GM18909 (cell line): Measurements from ENCODE around the gene PRUNE2.
"Not testable (repeated sequence)": the region's sequence is repeated elsewhere in the genome, so short reads cannot be mapped to it uniquely, and the experiment has no call there.

ENCODE experiments used
- ATAC-seq: cut with Tn5 transposase; IDR thresholded peaks from one replicate; pipeline ENCODE4 v1.9.1; 2021; ENCODE audit warnings: mild to moderate bottlenecking; ENCODE audit not compliant: unreplicated experiment, poor library complexity

Gene PRUNE2

DNA sequence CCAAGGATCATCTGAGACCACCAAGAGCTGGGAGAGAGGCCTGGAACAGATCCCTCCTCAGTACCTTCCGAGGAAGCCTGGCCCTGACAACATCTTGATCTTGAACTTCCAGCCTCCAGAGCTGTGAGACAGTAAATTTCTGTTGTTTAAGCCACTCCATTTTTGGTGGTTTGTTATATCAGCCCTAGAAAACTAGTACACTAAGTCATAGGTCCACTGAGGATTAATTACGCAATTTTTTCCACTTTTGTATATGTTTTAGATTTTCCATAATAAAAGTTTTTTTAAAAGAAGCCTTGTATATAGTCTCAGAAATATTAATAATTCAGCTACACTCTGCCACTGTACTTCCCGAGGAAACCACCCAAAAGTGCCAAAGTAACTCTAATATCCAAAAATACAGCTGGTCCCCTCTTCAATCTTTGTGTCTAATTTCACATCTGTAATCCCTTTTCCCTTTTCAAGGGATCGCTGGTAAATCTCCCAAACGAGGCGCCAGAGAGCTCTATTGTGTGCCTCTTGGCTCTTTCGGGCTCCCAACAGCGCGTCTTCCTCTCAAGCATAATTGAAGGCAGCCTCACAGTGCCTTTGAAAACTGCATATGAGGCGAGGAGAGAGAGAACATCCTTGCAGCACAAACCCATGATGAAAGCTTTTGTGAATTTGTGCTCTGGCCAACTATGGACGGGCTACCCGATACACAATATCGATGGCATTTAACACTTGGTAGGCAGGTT is 32.7 kb downstream of the PRUNE2 start:
- no peak for ATAC-seq

DNA sequence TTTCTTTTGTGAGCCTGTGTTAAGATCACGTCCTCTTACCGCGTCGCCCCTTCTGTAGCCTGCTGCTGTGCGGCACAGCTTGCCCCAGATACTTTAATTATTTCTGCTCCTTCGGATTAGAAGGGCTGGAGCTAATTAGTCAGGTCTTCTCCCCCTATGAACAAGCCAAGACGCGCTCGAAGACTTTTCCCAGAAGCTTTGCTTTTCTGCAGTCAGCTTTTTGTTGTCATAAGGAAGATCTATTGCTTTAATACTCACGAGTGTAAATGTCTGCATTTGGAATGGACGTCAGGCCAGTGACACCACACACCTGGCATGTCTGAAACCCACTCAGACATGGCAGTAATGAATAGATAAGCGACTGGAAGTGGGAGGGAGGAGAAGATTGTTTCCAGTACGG is 37.0 kb downstream of the PRUNE2 start:
- no peak for ATAC-seq

DNA sequence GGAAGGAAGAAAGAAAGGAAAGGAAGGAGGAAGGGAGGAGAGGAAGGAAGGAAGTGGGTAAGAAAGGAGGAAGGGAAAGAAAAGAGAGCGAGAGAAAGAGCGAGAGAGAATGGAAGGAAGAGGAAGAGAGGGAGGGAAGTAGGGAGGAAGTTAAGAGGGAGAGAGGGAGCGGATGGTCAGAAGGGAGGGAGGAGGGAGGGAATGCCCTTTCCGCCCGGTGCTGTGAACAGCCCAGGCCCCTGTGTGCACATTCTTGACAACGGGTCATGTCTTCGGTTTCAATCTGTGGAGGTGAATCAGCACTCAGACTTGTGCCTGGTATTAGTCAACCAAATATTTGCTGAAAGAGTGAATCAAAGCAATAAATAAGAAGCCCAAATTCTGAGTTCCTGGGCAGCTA is 39.2 kb downstream of the PRUNE2 start:
- no peak for ATAC-seq

DNA sequence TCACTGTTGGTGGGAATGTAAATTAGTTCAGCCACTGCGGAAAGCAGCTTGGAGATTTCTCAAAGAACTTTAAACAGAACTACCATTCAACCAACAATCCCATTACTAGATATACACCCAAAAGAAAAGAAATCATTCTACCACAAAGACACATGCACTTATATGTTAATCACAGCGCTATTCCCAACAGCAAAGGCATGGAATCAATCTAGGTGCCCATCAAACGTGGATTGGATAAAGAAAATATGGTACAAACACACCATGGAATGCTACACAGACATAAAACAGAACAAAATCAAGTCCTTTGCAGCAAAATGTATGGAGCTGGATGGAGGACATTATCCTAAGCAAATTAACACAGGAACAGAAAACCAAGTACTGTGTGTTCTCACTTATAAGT is 42.1 kb downstream of the PRUNE2 start:
- ATAC-seq = no peak

DNA sequence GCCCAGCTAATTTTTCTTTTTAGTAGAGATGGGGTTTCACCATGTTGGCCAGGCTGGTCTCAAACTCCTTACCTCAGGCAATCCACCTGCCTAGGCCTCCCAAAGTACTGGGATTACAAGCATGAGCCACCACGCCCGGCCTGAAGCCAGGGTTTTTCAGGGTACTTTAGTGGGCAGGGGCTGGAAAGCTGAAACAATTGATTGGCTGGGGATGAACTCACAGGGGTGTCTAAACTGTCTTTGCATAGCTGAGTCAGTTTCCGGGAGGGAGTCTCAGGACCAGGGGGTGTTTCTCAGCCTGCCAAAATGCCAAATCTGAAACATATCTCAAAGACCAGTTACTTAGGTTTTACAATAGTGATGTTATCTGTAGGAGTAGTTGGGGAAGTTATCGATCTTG is 46.1 kb downstream of the PRUNE2 start:
- ATAC-seq = no peak

DNA sequence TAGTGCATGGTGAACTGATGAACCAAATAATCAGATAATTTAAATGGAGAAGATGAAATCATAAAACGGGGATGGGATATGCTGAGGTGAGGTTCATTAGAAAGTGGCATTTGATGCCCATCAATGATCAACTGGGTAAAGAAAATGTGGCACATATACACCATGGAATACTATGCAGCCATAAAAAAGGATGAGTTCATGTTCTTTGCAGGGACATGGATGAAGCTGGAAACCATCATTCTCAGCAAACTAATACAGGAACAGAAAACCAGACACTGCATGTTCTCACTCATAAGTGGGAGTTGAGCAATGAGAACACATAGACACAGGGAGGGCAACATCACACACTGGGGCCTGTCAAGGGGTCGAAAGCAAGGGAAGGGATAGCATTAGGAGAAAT is 47.7 kb downstream of the PRUNE2 start:
- ATAC-seq = not testable (repeated sequence)

DNA sequence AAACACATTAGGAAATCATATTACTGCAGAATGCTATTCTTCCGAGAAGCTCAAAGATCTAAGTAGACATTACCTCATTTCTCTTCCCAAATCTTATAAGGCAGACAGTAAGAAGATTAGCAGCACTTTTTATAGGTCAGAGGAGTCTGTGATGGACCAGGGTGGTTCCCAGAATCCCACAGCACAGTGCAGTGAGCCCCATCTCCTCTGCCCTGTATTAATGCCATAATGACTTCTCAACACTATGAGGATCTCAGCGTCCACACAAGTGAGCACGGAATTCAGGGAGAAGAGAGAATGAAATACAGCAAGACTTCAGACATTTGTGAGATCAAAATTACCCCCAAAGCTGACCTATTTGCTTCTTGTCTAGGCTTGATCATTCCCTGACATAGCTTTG is 49.9 kb downstream of the PRUNE2 start:
- no peak for ATAC-seq

DNA sequence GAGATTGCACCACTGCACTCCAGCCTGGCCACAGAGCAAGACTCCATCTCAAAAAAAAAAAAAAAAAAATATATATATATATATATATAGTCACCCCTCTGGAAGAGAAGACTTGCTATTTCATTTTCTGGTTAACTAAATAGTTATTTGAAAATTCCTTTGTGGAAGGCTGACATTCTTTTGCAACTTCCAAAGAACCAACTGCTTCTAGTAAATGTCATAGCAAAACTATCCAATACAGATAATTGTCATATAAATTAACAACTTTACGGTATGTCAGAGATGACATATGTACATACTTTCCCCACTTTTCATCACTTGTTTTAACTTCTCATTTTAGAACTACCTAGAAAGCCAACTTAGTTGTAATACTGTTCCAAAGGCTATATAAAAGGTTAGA is 50.9 kb downstream of the PRUNE2 start:
- no peak for ATAC-seq

DNA sequence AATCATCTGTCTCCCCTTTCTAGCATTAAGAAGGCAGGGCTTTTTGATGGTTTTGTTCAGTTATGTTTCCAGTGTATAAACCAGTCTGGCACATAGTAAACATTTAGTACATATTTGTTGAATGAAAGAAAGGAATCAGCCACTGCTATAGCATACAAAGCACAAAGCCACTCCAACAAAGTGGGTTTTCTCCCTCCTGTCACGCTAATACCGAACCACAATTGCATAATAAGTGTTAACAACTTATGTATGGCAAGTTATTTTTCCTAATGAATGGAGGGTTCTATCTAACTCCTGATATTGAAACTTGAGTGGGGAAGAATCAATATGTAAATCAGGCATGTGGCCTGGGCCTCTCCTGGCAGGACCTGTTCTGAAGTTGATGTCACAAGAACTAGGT is 53.9 kb downstream of the PRUNE2 start:
- ATAC-seq = no peak

DNA sequence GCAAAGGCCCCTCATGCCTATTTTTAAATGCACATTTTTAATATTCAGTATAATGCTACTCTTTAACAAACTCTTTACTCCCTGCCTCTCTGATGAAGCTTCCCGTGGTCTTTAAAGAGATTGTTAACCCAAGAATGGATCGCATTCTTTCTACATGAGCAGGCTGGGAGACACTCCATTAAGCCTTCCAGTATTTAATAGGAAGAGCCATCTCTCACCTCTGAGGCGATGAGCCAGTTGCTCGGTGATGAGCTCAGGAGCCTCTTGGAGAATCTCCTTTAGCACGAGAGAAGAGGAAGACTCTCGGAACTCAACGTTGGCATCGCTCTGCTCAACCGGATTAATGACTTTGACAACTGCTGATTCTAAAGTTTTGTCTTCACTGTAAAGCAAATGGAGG is 59.6 kb downstream of the PRUNE2 start:
- no peak for ATAC-seq

DNA sequence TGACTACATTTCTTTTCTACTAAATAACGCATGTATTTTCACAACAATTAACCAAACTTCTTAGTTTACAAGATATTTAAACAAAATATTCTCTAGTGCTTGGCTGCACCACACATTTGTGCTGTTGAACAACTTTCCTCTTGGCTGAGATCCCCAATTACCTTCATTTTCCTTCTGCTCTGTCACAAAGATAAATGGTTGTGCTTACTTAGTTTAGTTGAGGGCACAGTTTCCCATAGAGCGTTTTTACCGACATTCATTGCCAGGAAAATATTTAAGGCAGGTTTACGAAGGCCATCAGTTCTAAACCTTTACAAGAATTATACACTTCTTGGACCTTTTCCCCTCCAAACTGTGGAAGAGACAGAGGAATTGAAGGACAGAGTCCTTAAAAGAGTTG is 60.7 kb downstream of the PRUNE2 start:
- ATAC-seq = no peak

DNA sequence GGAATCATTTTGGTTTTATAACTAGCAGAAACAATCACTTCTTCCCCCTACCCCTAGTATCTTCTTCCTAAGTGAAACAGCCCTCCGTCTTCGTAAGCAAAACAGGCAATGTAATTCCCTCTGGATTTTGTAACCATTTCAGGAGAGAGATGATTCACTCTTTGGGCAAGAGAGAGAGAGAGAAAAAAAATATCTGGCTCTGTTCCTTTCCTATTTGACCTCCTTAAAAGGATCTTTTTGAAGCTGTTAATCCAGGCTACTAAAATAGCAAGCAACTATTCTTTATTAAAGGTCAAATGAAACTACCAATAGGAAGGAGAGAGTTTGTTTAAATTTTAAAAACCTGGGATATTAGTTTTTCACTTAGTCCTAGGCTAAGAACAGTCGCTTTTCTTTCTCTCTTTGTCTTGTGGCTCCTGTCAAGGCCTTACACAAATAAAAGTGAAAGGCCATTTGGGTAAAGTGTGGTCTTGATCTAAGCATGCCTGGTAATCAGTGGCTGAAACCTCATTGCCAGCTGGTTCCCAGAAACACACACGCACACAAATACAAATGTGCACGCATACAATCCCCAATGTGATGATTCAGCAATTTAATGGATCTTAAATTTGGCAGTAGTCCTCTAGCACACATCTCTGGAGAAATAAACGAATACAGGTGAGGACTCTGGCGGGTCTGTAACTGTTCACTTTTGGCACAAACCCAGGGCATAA is 70.2 kb downstream of the PRUNE2 start:
- no peak for ATAC-seq

DNA sequence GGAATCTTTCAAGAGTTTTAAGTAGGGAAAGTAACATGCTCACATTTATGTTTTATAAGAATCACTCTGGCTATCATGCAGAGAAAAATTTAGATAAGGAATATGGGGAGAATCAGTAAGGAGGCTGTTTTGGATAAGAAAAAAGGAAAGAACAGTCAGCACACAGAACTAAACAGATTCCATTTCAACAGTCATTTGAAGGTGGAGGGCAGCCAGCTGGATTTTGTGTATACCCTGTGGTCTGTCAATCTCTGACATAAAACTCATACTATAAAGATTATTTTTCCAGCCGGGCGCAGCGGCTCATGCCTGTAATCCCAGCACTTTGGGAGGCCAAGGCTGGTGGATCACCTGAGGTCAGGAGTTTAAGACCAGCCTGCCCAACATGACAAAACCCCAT is 77.5 kb downstream of the PRUNE2 start:
- ATAC-seq = no peak

DNA sequence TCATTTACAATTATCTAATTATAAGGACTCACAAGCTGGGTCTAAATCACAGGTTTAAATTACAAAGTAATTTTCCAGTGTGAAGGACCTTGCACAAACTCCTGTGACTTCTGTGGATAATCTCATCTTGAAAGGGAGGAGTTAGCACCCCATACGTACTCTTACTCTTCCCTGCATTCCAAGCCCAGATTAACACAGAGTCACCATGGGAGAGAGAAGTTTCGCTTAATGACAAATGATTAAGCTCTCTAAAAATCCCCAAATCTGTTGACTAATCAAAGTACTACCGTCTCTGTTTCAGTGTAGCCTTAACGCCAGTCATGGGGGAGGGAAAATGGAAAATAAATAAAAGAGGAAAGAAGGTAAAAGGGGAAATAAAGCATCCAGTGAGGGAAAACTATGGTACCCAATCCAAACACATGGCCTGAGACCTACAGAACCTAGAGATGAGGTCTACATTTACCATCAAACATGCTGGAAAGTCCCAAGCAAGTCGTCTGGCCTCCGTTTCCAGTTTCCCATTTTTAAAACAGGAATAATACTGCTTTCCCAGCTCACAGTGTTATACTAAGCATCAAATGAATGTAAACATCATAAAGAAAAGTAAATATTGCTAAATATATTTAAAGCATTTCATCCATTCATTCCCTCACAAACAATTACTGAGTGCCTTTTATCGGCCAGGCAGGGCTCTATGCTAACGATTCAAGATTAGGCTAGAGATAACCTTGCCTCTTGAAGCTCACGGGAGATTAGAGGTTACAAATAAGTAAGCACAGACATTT is 78.4 kb downstream of the PRUNE2 start:
- no peak for ATAC-seq

DNA sequence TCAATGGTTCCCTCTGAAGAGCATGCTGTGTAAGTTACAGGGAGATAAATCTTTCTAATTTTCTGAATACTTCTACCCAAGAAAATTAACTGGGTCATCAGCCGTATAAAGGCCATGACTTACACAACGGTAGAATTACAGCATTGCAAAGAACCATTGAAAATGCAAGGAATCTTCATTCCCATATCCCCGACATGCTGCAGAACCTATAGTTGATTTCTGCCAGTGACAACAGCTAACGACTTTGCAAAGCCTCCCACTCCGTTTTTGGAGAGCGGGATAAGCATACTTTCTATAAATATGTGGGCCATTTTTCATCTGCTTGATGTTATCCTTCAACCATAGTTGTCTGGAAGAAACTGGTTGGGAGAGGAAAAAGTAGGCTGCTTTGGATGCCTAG is 85.5 kb downstream of the PRUNE2 start:
- no peak for ATAC-seq

DNA sequence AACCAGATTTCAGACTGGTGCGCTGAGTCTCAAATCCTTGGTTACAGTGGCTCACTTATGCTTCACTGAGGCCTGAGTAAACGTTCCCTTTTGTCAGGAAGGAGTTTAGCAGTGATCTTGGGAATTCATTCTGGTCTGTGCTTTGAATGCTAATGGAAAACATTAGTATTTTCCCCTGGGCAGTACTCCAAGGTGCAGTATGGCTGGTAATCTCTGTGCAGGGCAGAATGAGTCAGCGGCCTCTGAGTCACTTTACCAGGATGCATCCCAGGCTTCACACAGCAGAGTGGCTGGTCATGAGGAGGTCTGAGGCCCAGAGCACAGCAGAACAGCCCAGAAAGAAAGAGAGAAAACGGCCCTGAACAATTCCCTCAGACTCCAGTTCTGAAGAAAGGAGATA is 87.6 kb downstream of the PRUNE2 start:
- no peak for ATAC-seq

DNA sequence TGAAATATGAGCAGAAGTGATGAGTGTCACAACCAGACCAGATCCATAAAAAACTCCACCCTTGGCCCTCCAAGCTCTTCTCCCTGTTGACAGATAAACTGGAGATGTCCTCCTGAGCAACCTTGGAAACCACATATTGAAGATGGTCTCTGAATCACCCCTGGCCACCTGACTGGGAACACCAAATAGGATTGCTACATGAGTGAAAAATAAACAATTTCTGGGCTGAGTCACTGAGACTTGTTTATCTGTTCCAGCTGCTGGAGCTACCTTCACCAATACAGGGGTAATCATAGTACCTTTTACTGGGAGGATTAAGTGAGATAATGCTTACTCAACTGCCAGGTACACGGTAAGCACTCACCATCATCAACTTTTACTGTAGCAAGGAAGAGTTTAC is 88.4 kb downstream of the PRUNE2 start:
- no peak for ATAC-seq

DNA sequence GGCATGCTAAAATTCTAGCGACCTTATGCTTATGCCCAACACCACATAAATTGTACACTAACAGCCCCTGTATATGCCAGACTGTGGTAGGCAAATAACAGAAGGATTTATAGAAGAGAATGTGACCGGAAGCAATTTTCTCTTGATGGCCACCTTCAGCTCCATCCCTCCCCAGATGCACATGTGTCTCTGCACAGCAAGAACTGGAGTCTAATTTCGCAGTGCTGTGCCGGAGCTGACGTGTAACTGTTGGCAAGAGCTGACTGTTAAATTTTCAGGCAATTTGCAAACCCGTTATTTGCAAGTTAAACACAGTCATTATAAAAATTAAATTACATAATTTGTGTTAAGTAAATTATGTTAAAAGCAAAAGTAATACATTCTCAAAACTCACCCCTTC is 93.3 kb downstream of the PRUNE2 start:
- ATAC-seq = no peak

DNA sequence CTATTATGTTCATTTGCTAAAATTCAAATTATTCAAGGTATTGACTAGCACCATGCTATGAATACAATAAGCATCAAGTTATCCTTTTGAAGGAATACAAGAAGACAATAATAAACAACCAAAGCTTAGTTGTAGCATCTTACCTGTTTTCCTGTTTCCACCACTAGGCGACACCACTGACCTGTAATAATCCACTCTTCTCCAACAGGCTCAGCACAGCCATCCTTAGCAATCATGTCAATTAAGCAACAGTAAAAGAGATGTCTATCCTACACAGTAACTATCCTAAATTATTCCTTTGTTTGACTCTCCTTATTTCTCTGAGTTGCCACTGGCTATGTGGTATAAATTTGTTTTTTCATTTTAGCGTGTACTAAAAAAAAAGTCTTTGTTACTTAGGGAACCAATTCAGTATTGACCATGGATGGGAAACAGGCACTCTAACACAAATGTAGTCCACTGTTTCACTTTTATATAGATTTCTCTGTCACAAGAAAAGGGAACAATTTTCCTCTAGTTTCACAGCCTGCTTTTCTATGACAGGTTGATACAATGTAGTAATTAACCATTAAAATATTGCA is 95.4 kb downstream of the PRUNE2 start:
- peak; percentile 74 for ATAC-seq

DNA sequence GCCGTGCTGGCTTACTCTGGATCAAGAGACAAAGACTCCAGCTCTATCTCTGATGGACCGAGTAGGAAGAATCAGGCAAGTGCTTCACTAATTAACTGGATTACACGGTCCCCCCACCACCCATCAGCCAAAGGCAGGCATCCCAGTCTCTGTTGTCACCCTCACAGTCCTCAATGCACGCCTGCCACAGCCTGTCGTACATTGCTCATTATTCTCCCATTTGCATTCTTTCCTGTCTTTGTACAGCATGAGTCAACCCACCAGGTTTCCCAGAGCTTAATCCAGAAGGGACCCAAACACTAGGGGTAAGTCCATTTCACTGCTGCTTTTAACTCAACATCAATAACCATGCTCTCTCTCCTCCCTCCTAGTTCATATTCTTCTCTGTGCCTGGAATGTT is 97.3 kb downstream of the PRUNE2 start:
- no peak for ATAC-seq

DNA sequence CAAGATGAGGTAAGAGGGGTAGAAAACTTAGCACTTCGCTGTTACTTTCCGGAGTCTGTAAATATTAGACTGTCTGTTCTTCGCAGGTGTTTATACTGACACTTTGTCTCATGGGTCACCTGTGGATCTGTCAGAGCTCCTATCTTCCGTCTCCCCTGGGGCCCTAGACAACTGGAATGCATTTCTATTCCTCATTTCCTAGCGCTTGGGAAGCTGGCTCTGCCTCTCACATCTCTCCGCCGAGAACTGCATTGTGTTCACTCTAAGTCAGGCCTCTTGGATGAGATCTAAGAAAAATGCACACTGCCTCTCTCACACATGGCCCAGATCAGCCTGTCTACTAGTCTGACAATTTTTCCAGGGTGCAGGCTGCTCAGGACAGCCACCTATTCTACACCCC is 102.2 kb downstream of the PRUNE2 start:
- no peak for ATAC-seq
